Coronary artery (tissue), 2 donors: ENCODE data around the gene WNK1.

Experiments used
- DNase-seq: peaks from one replicate; pipeline ENCODE4 v3.0.0-alpha.2; 2017; ENCODE audit warnings: low spot score
- H3K27ac ChIP-seq, 2 donors: fragments of 200-600 bp; sonication (generic); one replicate each; pipeline ENCODE4 v1.5.1; 2016 to 2019
- H3K4me3 ChIP-seq: fragments of 200-600 bp; sonication (generic); 2 replicates; pipeline ENCODE4 v1.5.1; 2016; ENCODE audit warnings: mild to moderate bottlenecking, moderate library complexity
- TF ChIP-seq, protein P1 (sequence below): fragments of 200-600 bp; sonication (generic); IDR thresholded peaks from one replicate; pipeline ENCODE4 v1.5.1; 2019; ENCODE audit warnings: antibody characterized with exemption

The WNK1 gene

DNA sequence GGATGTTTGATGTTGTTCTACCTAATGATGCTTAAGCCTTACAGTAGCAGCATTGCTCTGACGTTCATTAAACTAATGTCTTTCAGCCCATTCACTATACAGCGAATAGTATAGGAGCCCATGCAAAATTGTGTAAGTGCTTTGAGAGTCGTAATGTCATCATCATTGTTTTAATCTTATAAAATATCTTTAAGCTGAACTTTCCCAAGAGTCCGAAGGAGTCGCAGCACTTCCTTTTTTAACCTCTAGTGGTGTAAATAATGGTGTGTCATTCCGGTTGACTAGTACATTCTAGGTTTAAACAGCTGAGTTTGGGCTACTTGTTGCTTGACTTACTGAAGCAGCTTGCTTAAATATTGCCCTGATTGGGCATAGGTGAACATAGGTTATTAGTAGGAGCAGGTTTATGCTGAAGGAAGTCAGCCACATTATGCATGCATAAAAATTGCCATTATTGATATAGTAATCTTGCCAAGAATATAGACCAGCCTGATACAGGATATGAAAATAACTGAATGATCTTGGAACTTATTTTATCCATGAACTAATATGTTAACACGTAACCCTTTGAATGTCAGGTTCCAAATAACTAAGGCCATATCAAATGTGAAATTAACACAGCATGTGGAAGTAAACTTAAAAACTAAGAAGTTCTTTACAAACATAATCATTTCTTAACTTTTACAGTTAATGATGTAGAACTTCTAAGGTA is 2.6 kb downstream of the WNK1 start:
- peak overlapping the region; percentile 94 for H3K4me3 ChIP-seq
- H3K27ac ChIP-seq = peak overlapping the region; percentile 65 to 98
- no peak for DNase-seq
- TF ChIP-seq, protein P1, sequence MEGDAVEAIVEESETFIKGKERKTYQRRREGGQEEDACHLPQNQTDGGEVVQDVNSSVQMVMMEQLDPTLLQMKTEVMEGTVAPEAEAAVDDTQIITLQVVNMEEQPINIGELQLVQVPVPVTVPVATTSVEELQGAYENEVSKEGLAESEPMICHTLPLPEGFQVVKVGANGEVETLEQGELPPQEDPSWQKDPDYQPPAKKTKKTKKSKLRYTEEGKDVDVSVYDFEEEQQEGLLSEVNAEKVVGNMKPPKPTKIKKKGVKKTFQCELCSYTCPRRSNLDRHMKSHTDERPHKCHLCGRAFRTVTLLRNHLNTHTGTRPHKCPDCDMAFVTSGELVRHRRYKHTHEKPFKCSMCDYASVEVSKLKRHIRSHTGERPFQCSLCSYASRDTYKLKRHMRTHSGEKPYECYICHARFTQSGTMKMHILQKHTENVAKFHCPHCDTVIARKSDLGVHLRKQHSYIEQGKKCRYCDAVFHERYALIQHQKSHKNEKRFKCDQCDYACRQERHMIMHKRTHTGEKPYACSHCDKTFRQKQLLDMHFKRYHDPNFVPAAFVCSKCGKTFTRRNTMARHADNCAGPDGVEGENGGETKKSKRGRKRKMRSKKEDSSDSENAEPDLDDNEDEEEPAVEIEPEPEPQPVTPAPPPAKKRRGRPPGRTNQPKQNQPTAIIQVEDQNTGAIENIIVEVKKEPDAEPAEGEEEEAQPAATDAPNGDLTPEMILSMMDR = peak; percentile 16

DNA sequence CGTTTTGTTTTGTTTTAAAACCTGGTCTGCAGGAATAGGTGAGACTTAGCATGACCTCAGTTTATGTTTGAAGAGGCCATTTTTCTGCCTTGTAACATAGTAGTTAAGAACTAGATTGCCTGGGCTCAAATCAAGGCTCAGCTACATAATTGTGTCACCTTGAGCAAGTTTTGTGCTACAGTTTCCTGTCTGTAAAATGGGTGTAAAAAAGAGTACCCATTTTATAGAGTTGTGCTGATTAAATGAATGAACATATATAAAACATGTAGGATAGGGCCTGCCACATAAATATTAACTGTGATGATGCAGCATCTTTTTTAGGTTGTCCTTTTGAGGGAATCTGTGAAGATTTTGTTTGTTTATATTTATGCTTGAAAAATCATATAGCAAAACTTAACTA is 7.2 kb downstream of the WNK1 start:
- TF ChIP-seq, protein P1 = no peak
- Histone ChIP-seq H3K4me3 (no peak overlapping the region), H3K27ac (no peak overlapping the region)
- DNase-seq = no peak

DNA sequence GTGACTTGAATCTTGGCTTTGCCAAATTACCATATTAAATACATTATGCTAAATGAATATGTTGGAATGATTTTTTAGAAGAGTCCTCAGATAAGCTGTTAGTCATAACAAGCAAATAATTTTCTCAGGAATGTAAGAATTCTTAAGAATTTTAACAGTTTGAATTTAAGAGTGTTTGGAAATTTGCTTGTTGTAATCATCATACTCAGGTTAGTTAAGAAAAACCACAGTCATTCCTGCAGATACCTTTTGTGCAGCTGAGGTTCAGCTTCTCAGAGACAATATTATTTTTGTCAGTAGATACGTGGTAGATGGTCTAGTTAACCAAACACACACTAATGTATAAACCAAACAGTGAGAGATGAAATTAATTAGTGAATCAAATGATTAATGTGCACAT is 8.9 kb downstream of the WNK1 start:
- TF ChIP-seq, protein P1 = no peak
- Histone ChIP-seq H3K27ac (no peak overlapping the region), H3K4me3 (no peak overlapping the region)
- no peak for DNase-seq

DNA sequence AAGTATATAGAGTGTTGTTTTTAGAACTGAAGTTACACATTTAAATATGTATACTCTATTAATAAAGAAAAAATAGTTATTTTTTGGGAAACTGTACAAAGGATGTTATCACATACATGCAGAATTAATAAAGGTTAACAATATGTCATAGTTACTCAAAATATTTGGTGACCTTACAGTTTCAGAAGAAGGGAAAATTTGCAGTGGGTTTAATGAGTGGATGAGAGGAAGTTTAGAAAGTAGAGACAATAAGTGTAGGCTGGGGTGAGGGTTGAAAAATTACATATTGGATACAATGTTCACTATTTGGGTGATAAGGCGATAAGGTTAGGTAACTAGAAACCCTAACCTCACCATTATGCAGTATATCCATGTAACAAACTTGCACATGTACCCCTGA is 13.5 kb downstream of the WNK1 start:
- DNase-seq = no peak
- Histone ChIP-seq H3K27ac (no peak overlapping the region), H3K4me3 (no peak overlapping the region)
- TF ChIP-seq, protein P1 = no peak

DNA sequence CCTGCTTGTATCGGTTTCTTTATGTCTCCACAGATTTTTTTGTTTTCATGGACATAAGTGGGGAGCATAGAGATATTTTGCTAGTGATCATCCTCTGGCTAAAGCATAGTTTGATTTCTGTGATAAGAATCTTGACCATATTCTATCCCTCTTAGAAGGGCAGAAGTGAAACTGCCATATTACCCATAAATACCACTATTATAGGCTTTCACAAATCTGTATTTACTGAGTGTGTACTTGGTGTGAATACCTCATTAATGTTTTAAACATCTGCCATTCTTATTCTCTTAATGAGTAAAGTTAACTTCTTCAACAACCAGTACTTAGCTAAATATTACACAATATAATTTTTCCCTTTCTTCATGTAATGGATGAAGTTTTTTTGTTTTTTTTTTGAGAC is 16.1 kb downstream of the WNK1 start:
- TF ChIP-seq, protein P1 = no peak
- no peak for DNase-seq
- Histone ChIP-seq H3K27ac (no peak overlapping the region), H3K4me3 (no peak overlapping the region)

DNA sequence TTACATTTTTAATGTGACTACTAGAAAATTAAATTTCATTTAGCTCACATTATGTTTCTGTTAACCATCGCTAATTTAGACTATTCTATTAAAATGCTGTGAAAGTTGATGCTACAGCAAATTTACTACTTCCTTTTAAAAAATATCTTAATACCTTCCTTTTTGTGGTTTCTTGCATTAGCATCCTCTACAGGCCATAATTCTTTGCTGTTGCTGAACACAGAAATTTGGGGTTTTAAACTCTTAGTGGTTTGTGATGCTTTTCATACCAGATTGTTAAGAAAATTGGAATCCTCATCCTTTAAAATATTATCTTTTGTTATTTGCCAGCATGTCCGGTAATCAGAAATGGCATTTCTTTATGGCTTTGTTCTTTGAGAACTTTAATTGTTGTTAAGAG is 18.1 kb downstream of the WNK1 start:
- no peak overlapping the region for H3K4me3 ChIP-seq
- TF ChIP-seq, protein P1 = no peak
- DNase-seq = no peak
- no peak overlapping the region for H3K27ac ChIP-seq

DNA sequence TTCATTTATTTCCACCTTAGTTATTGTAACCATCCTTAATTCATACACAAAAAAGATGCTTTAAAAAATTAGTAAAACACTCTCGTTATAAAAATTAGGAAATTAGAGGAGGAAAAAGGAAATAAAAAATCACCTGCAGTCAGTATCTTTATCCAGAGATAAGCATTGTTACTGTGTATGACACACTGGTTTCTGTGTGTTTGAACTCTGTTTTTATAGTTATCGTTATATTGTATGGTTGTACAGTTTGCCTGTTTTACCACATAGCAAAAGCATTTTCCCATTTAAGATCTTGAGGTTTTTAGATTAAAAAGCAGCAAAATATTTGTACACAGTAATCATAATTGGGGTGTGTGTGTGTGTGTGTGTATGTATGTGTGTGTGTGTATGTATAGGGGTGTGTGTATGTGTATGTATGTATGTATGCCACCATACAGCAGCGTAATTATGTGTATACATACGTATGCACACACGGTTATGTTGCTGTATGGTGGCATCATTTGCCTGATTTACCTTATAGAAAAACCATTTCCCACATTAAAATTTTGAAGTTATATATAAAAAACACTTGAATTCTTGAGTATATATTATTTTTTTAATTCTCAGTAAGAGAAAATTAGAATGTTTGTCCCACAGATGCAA is 19.8 kb downstream of the WNK1 start:
- TF ChIP-seq, protein P1 = no peak
- Histone ChIP-seq H3K4me3 (no peak overlapping the region), H3K27ac (no peak overlapping the region)
- no peak for DNase-seq
